Endothelial cell (in vitro differentiated cells): ENCODE results near the gene MUC12. TPM values are rescaled to one million over a fixed set of nuclear protein-coding genes. Genes with fewer than 3 reads are reported as not detected.
"Not testable (repeated sequence)": the region's sequence is repeated elsewhere in the genome, so short reads cannot be mapped to it uniquely, and the experiment has no call there.

Experiments
- DNase-seq: peaks from one replicate; pipeline ENCODE4 v3.0.0; 2021; ENCODE audit warnings: low spot score
- H3K27ac Mint-ChIP-seq: one replicate; pipeline ENCODE4 v1.8.0; 2021; ENCODE audit warnings: mixed read lengths, inconsistent platforms; ENCODE audit not compliant: unreplicated experiment
- H3K27me3 Mint-ChIP-seq: one replicate; pipeline ENCODE4 v1.8.0; 2021; ENCODE audit warnings: mild to moderate bottlenecking, moderate library complexity, mixed read lengths, inconsistent platforms; ENCODE audit not compliant: unreplicated experiment
- H3K36me3 Mint-ChIP-seq: one replicate; pipeline ENCODE4 v1.8.0; 2021; ENCODE audit warnings: mild to moderate bottlenecking, low read depth, mixed read lengths, inconsistent platforms; ENCODE audit not compliant: unreplicated experiment
- H3K4me1 Mint-ChIP-seq: one replicate; pipeline ENCODE4 v1.8.0; 2021; ENCODE audit warnings: mild to moderate bottlenecking, mixed read lengths, inconsistent platforms; ENCODE audit not compliant: unreplicated experiment
- H3K4me3 Mint-ChIP-seq: one replicate; pipeline ENCODE4 v1.8.0; 2021; ENCODE audit warnings: mild to moderate bottlenecking, mixed read lengths, inconsistent platforms; ENCODE audit not compliant: unreplicated experiment
- H3K9me3 Mint-ChIP-seq: one replicate; pipeline ENCODE4 v1.8.0; 2021; ENCODE audit warnings: mixed read lengths, inconsistent platforms; ENCODE audit not compliant: unreplicated experiment
- total RNA-seq: library from RNA; stranded (reverse); fragmentation: NEBNext Ultra II Directional; extraction: Animal tissue kit (Norgen Biotek cat#: 25700); gene quantifications from one replicate; pipeline ENCODE4 v1.2.1, GENCODE V29; 2021; ENCODE audit not compliant: unreplicated experiment
- TF ChIP-seq, protein P1 (sequence below): fragments of 200-600 bp; sonication (generic); IDR thresholded peaks from one replicate; pipeline ENCODE4 v1.5.0; 2021; ENCODE audit warnings: antibody characterized with exemption; ENCODE audit not compliant: unreplicated experiment

The MUC12 gene
- total RNA-seq, 1 donor from 2014 or later = 1.3 TPM

DNA sequence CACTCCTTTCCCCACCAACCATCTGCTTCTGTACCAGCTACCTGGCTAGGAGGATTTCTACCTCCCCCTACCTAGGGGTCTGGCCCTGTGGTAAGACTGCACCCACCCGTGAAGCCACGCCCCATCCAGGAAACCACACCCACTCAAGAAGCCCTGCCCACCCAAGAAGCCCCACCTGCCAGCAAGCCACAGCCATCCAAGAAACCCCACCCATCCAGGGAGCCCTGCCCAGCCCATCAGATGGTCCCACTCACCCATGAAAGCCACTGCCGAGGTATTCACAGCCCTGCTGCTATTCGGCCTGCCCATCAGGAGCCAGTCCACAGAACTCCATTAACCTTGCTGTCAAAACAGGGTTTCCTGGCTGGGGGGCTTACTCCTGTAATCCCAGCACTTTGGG is 35.6 kb upstream of the MUC12 start:
- no peaks in the 10 kb centered on the region for H3K9me3 Mint-ChIP-seq
- no peak for DNase-seq

DNA sequence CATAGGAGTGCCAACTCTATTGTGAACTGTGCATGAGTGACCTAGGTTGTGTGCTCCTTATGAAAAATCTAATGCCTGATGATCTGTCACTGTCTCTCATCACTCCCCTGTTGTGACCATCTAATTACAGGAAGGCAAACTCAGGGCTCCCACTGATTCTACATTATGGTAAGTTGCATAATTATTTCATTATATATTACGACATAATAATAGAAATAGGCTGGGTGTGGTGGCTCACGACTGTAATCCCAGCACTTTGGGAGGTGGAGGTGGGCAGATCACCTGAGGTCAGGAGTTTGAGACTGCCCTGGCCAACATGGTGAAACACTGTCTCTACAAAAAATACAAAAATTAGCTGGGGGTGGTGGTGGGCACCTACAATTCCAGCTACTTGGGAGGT is 34.0 kb upstream of the MUC12 start:
- H3K27me3 Mint-ChIP-seq, H3K27ac Mint-ChIP-seq, DNase-seq, H3K4me3 Mint-ChIP-seq, H3K4me1 Mint-ChIP-seq, H3K36me3 Mint-ChIP-seq, H3K9me3 Mint-ChIP-seq: not testable (repeated sequence)

More for the DNA sequence above, 35.6 kb upstream of the MUC12 start:
- Mint-ChIP-seq H3K4me1 (no peaks in the 10 kb centered on the region), H3K4me3 (no peak overlapping the region), H3K27ac (no peak overlapping the region), H3K36me3 (peaks cover 3% of the 10 kb centered on the region), H3K27me3 (peaks cover 3% of the 10 kb centered on the region)
- TF ChIP-seq, protein P1, sequence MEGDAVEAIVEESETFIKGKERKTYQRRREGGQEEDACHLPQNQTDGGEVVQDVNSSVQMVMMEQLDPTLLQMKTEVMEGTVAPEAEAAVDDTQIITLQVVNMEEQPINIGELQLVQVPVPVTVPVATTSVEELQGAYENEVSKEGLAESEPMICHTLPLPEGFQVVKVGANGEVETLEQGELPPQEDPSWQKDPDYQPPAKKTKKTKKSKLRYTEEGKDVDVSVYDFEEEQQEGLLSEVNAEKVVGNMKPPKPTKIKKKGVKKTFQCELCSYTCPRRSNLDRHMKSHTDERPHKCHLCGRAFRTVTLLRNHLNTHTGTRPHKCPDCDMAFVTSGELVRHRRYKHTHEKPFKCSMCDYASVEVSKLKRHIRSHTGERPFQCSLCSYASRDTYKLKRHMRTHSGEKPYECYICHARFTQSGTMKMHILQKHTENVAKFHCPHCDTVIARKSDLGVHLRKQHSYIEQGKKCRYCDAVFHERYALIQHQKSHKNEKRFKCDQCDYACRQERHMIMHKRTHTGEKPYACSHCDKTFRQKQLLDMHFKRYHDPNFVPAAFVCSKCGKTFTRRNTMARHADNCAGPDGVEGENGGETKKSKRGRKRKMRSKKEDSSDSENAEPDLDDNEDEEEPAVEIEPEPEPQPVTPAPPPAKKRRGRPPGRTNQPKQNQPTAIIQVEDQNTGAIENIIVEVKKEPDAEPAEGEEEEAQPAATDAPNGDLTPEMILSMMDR = no peak

DNA sequence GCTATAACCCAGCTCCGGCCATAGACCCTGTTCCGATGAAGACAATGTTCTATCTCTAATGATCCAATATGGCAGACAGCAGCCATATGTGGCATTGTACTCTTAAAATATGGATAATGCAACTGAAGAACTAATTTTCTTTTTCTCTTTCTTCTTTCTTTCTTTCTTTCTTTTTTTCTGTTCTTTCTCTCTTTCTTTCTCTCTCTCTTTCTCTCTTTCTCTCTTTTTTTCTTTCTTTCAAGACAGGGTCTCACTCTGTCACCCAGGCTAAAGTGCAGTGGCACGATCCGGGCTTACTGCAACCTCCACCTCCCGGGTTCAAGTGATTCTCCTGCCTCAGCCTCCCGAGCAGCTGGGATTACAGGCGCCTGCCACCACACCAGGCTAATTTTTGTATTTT is 33.2 kb upstream of the MUC12 start:
- not testable (repeated sequence) for DNase-seq, H3K4me3 Mint-ChIP-seq, H3K9me3 Mint-ChIP-seq, H3K27ac Mint-ChIP-seq, H3K4me1 Mint-ChIP-seq, H3K36me3 Mint-ChIP-seq, H3K27me3 Mint-ChIP-seq

DNA sequence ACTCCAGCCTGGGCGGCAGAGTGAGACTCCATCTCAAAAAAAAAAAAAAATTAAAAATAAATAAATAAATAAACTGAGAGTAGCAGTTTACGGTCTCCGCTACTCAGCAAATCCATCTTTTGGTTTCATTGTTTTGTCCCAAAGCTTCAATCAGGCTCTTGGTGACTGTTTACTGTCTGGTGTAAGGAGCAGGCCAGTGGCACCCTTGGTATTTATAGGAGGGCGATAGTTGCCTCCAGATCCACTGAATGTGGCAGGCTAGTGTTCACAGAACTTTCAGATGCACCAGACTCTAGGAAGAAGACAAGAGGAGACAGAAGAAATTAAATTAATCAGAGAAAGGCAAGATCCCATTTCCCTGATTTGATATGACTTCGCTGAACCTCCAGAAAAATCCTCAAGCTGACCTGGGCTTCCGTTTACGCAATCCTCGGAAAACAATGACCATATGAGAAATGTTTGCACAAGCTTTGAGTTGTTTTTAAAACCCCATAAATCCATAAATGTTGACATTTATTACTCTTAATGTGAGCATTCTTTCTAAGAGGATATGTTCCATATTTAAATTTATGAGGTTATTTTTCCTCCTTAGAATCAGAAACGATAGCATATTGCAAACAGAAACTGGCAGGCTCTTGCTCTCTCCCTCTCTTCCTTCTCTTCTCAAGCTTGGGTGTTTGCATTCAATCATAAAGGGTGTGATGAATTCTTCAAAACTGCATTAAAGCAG is 27.2 kb upstream of the MUC12 start:
- Mint-ChIP-seq H3K4me1 (no peaks in the 10 kb centered on the region), H3K27me3 (peaks cover 4% of the 10 kb centered on the region), H3K4me3 (no peak overlapping the region), H3K36me3 (no peaks in the 10 kb centered on the region), H3K27ac (no peak overlapping the region), H3K9me3 (no peaks in the 10 kb centered on the region)
- TF ChIP-seq, protein P1 = no peak
- no peak for DNase-seq

DNA sequence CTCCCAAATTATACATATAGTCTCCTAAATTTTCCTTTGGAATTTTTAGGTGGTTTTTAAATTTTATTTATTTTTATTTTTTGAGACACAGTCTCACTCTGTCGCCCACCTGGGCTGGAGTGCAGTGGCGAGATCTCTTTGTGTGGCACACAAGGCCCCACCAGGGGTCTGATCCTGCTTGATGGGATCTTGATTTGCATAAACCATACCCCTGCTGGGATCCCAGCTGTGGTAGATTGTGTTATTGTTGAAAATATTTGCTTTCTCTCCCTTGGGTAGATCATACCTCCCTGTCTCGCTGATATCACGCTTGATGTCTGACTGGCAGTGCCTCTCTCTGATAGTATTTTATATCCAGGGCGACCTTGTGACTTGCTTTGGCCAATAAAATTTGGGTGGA is 25.7 kb upstream of the MUC12 start:
- no peaks in the 10 kb centered on the region for H3K36me3 Mint-ChIP-seq
- H3K4me3 Mint-ChIP-seq = no peak overlapping the region
- H3K27me3 Mint-ChIP-seq = peaks cover 5% of the 10 kb centered on the region
- no peak overlapping the region for H3K27ac Mint-ChIP-seq
- TF ChIP-seq, protein P1 = no peak
- no peak for DNase-seq
- no peaks in the 10 kb centered on the region for H3K4me1 Mint-ChIP-seq
- H3K9me3 Mint-ChIP-seq = no peaks in the 10 kb centered on the region

DNA sequence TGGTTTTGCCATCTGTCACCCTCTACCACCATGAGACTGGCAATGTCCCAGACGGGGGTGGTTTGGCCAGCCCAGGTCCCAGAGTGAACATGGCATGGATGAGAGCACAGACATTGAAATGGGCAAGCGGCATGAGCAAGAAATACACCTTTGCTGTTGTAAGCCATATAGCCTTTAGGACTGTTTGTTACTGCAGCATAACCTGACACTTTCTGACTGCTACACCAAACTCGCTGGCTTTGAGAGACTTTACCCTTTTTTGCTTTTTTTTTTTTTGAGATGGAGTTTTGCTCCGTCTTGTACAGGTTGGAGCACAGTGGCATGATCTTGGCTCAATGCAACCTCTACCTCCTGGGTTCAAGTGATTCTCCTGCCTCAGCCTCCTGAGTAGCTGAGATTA is 25.2 kb upstream of the MUC12 start:
- Mint-ChIP-seq H3K4me3 (no peak overlapping the region), H3K27me3 (peaks cover 6% of the 10 kb centered on the region), H3K36me3 (no peaks in the 10 kb centered on the region), H3K27ac (no peak overlapping the region), H3K4me1 (peaks cover 2% of the 10 kb centered on the region), H3K9me3 (no peaks in the 10 kb centered on the region)
- TF ChIP-seq, protein P1 = no peak
- no peak for DNase-seq
